GM18511 (cell line): ENCODE results near the gene RDM1.
"Not testable (repeated sequence)": the region's sequence is repeated elsewhere in the genome, so short reads cannot be mapped to it uniquely, and the experiment has no call there.

ENCODE experiments used
- ATAC-seq: cut with Tn5 transposase; IDR thresholded peaks from one replicate; pipeline ENCODE4 v1.9.1; 2021; ENCODE audit warnings: mild to moderate bottlenecking, moderate library complexity; ENCODE audit not compliant: unreplicated experiment

The RDM1 gene

DNA sequence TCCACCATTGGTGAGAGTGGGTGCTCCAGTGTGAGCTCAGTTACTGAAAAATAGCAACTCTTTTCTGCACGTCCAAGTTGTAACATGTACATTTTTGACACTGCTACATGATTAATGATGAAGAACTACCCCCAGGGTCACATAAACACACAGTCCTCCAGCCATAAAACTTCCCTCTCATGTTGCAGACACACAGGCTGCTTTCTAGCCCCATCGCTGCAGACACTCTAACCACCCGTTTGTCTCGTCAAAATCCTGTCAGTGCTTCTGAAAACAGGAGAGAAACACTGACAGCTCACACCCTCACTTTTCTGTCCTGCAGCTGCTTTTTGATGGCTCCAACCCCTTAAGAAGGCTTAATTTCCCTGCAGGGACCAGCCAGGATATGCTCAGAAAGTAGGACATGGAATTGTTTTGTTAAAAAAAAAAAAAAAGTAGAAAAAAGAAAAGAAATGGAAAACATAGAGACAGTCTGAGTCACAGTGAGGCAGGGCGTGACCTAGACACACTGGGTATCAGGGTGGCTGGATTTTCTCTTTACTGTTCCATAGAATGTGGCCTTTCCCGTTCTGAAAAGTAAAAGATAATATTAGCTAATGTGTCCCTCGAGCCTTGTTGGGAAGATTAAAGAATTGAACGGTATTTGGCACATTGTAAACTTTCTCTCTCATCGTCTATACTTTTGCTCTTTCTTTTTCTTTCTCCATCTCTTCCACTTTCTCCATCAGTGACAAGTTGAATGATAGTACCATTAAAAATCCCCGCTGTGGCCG is 29.7 kb downstream of the RDM1 start:
- no peak for ATAC-seq

DNA sequence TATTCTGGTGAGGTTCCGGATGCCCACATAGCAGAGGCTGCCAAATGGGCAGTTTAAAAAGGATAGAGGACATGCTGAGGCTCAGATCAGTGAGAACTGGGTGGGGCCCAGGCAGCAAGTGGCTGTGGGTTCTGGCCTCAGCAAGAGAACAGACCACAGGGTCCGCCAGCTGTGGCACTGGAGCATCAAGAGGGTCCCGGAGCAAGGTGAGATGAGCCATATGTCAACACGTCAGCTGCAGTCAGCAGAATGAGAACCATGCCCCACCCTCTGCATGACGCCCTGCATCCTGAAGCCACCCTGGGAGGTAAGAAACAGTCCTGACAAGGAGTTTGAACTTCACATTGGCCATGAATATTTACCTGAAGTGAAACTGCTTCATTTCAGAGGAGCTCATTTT is 30.3 kb downstream of the RDM1 start:
- no peak for ATAC-seq

DNA sequence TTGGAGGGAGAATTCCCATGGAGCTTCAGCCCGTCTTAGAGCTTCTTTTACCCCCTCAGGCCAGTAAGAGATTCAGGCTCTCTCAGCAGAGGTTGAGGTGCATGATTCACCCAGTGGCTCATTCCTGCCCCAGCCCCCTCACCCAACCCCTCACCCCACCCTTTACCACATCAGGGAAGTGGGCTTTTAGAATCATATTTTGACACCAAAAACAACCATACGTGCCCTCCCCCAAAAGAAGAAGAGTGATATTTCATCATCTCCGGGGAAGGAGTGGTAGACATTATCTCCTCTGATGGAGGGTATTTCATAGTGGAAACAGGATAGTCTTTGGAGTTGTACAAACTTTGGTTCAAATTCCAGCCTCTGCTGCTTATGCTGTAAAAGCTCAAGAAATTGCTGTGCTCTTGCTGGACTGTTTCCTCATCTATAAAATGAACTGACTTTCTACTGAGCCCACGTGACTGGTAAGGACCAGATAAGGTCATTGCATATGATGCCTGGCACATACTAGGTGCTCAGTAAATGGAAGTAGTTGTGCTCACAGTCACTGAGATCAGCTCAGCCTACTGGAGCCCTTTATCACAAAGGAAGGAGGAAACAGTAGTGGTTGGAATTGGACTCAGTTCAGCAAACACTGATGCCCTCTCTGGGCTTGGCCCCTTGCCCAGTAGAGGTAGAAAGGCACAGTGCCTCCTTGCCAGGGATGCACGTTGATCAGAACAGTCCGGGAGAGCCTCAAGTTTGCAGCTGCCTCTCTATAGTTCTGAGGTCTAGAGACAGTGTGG is 32.1 kb downstream of the RDM1 start:
- ATAC-seq, result no peak

DNA sequence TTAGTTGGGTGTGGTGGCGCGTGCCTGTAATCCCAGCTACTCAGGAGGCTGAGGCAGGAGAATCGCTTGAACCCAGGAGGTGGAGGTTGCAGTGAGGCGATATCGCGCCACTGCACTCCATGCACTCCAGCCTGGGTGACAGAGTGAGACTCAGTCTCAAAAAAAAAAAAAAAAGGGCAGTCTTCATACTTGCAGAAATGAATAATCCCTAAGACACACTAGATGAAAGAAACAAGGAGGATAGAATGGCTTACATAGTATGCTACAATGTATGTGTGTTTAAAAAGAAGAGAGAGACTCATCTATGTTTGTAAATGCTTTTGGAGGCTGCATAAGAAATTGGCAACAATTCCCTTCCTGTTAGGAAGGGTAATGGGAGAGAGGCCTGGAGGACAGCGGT is 32.8 kb downstream of the RDM1 start:
- not testable (repeated sequence) for ATAC-seq

DNA sequence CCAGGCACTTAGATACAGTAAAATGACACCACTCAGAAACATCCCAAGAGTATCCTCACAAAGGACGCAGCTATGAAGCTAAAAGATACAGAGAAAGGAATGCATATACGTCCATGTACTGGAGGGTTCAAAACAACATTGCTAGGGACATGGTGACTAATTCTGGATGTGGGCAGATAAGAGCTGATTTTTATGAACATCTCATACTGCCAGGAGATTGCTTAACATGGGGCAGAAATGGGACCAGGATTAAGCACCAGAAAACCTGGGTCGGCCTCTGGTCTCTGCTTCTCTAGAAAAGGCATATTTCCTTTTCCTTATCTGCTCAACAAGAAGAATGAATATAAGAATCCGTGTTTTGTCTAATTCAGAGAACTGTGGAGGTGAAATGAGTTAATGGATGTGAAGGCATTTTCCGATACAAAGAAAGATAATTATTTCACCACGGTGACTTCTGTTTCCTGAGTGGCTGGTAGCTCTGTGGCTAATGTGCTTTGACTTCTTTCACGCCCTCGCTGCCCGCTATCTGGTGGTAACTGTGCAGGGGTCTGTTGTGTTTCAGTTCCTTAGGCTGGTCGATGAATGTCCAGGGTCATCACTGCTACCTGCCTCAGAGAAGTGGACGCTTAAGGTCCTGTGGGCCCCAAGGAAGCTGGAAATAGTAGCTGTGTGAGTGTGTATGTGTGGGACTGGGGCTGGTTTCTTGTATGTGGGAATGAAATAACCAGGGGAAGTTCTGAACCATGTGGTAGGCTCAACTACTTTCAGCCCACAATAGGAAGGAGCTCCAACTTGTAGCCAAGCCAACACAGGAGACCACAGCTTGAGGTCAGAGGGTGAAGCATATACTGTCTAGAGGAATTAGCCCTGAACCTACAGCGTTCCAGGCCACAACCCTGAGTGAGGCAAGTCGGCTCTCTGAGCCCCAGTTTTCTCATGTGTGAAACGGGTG is 34.7 kb downstream of the RDM1 start:
- ATAC-seq, result no peak

DNA sequence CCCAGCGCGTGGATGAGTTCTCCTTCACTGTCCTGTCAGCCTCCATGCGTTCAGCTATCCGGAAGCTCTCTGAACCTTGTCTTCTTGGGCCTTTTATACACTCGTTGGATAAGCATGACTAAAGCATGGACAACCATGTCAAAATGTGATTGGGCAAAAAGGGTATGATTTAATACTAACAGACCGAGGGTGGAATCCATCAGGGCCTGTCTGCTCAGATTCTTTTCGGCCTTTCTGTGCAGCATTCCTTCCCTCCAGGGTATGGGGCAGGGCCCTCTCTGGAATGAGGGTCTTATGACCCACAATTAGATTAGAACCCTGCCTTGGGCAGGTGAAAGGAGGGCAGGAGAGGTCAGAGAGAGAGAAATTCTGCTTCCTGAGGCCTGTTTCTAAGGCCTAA is 36.4 kb downstream of the RDM1 start:
- no peak for ATAC-seq

DNA sequence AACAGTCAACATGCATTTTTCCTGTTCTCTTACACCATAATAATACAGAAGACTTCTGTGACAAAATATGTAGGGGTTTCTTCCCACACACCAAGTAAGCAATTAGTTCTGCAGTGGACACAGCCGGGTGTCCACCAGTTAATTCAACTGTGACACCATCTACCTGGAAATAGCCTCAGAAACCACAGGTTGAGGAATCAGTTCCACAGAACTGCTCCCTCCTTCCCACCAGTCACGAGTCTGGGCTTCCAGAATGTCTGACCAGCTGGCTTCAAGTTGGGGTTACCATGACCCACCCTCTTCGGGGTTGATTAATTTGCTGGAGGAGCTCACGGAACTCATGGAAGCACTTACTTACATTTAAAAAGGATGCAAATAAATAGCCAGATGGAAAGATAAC is 36.8 kb downstream of the RDM1 start:
- no peak for ATAC-seq

DNA sequence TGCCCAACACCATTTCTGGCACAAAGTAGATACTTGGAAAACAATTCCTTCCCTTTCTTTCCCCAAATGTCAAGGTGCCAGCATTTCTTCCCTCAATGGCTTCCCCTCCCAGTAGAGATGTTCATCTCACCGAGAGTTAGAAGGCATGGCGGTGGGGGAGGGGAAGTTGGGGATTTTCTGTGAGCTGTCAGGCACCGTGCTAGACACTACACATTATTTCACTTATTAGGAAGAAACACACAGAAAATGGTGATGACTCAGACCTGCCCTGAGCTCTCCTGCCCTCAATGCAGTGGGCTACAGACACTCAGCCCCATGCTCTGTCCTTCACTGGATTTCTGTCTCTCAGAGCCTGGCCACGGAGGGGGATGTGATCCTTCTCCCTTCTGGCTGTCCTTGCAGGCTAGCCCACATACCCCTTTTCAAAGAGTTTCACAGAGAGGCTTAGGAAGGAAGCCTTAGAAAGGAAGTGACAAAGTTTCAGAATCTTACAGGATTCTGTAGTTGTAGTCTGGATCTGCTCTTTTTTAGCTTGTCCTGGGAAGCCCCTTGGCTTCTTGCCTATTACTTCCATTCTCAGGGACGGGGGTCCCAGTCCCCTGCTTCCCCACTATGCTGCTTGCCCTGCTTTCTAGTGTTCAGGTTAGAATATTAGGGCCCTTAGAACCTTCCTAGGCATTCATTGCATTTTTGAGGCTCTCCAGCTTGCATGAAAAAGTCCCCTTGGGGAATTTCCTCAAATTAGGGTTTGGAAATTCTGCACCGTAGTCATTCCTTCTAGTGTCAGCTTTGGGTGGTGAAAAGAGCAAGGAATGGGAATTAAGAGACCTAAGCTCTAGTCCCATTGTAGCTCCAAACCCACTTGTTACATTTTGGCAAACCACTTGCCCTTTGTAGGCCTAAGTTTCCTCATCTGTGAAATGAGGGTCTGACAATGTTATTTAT is 38.2 kb downstream of the RDM1 start:
- no peak for ATAC-seq

DNA sequence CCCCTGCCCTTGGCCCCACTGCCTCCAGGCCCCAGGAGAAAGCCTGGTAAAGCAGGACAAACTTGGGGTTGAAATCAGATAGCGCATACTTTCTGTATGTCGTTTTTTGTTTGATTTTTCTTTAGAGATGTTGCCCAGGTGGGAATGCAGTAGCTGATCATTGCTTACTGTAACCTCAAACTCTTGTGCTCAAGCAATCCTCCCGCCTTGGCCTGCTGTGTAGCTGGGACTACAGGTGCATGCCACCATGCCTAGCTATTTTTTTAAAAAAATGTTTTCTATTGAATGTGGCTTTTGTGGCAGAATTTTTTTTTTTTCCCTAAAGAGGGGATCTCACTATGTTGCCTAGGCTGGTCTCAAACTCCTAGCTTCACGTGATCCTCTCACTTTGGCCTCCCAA is 39.3 kb downstream of the RDM1 start:
- no peak for ATAC-seq

DNA sequence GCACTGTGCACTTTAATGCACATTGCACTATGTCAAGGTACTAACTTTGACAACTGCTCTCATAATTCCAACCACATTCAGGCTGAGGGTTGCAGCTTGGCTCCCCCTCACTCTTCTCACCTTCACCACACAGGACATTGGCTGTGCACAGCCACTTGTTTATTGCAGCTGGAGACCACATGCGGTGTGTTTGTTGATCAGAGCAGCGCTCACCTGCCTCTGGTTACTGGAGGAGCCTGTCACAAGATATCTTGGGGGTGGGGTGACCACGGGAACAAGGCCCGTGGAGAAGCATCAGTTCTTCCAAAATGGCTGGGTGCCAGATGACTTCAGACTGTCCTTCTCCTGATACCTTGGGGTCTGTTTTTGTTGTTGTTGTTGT is 39.8 kb downstream of the RDM1 start:
- peak; percentile 52 for ATAC-seq

DNA sequence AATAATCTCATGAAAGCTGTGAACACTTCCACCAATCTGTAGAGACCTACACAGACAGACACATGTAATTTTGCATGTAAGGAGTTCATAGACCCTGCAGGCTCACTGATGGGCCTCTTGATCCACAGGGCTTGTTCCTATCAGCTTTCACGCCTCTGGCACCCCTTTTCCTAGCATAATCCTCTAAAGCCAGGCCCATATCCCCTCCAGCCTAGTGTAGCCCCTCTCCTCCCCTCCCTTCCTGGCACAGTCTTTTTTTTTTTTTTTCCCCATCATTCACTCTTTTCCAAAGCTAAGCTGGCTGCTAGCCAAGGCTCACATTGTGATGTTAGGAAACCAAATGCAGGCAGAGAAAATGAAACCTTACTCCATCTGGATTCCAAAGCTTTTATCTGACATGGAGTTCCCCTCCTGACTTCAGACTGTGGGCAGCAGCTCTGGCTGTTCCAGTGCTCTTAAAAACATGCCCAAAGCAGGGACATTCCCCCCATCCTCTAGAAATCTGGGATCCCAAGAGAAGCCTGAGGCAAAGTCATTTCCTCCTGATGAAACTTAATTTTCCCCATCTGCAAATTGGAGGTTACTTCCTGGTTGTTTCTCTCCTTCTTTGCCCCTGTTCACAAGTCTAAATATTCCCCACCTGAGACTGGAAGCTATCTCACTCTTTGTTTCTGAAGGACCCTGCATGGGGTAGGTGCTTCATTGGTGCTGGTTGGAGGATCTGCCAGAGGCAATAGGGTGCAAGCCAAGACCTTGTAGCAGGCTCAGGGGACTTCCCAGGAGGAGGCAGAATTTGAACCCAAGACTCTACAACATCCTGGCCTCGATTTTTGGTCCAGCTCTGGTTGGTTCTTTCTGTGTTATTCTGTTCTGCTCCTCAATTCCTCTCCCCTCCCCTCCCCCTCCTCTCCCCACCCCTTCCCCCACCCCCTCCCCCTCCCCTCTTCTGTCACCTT is 40.5 kb downstream of the RDM1 start:
- no peak for ATAC-seq

DNA sequence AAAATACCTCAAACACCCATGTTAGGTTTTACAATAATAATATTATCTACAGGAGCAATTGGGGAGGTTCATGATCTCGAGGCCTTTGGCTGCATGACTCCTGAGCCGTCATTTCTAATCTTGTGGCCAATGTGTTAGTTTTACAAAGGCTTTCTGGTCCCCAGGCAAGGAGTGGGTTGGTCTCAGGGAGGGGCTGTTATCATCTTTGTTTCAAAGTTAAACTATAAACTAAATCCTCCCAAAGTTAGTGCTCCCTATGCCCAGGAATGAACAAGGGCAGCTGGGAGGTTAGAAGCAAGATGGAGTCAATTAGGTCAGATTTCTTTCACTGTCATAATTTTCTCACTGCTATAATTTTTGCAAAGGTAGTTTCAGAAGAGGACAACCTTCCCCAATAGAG is 41.3 kb downstream of the RDM1 start:
- ATAC-seq, result no peak

DNA sequence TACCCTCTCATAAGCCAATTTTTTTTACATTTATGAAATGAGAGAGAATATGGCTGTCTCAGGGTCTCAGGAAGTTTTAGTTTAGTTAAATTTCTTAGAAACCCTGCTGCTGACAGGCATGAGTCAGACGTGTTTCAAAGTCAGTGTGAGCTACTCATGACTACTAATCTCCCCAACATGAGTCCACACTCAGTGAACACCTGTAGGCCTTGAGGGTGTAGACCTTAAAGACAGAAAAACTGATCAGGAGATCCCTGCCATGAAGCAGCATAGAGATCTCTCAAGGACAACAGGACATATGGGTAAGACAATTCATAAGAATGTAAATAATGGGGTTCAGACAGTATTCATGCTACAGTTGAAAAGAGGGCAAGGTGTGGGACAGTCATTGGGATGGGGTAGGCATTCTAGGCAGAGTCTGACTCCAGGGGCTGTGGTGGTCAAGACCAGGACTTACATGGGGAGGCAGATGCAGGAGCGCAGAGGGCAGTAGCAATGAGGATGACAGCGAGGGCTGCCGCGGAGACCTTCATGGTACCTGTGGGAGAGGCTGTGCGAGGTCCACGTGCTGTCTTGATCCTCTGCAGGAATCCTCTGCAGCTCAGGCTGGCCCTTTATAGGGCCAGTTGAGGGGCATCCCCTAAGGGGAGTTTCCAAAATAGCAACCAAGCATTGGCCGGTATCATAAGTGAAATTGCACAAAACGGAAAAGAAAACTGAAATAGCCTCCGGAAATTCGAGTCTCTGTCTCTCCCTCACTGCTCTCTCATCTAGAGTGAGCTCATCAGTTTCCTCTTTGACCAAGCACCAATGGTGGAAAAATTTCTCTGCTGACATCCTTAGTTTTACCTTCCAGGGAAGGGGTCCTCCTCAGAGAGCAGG is 50.6 kb downstream of the RDM1 start, which contains the start of gene CCL5:
Gene CCL5, minus strand, starts transcription at position 588 of the 882 bp plus-strand sequence.
- ATAC-seq, result peak; percentile 90

DNA sequence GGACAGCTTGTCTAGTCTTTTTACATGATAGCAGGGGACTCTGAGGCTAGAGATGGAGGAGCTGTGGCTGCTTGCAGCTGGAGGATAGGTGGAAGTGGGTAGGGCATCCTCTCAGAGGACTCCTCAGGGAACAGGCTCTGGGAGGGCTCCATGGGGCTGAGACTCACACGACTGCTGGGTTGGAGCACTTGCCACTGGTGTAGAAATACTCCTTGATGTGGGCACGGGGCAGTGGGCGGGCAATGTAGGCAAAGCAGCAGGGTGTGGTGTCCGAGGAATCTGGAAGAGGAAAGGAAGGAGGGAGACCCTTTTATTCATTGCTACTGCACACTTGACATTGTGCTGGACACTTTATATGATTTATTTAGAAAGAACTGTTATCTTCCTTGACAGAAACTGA is 52.2 kb downstream of the RDM1 start:
- ATAC-seq, result no peak

DNA sequence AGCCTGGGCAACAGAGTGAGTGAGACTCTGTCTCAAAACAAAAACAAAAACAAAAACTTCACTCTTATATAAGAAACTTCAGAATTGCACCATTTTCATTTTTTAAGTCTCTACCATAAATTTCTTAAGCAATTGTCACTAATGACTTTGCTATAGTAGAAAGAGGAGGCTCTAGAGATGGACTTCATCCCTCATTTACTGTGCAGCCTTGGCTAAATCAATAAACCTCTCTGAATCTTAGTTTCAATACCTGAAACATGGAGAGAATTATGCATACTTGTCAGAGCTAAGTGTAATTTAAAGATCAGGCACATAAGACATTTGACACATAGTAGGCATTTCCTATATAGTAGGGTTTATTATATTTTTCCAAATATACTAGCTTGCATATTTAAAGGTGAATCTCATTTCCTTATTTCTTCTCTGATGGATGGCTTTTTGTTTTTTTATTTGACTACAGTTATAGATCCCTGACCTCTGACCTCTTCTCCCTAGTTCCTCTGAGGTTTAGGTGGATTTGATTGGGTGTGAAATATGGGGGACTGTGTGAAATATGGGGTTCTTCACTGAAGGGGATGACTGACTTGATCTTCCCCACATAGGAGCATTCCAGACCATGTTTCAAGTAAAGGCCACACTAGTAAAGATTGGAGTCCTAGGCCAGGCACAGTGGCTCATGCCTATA is 53.1 kb downstream of the RDM1 start:
- no peak for ATAC-seq

DNA sequence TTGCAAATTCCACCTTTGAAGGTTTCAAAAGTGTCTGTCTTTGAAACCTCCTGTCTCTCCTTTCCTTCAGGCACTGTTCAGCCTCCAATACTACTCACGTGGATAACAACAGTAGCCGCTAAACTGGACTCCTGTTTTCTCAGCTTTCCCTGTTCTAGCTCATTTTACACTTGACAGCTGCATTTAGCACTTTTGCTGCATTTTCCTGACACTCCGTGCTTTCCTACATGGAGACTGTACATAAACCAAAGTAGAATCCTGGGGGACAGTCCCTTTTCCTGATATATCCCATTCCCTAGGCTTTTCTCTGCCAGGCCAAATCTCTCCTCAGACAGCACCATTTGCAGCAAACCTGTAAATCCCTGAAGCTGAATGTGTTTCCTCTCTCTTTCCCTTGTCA is 54.0 kb downstream of the RDM1 start:
- ATAC-seq, result no peak

DNA sequence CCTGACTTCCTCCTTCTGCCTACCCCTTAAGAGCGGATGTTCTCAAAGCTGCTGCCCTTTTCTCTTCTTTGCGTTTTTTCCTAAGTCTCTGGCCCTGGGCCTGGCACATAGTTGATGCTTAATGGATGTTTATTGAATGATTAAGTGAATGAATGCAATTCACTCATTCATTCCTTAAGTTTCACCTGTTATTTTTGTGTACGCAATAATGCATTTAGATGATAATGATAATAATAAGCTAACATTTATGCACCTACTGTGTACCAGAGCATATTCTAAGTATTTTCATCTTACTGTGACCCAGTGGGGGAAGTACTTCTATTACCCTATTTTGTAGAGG is 54.8 kb downstream of the RDM1 start:
- no peak for ATAC-seq
